K562 (cell line): Measurements from ENCODE around the gene CHRM4. TPM values are rescaled to one million over a fixed set of nuclear protein-coding genes. Genes with fewer than 3 reads are reported as not detected.

Experiments used
- ATAC-seq: fragments of 200-7000 bp; cut with Tn5 transposase; 3 replicates; pipeline ENCODE4 v1.9.1; 2020; ENCODE audit warnings: moderate library complexity
- BruUV-seq: library from RNA; stranded (reverse); fragments of 400-500 nt; replicated peaks from 2 replicates; lab custom pipeline; 2021; lab: Mats Ljungman, UMichigan
- CTCF ChIA-PET: fragments of 300-600 bp; formaldehyde crosslinking; extraction: SDS; loops from one replicate; lab custom pipeline; 2021; ENCODE audit warnings: low intra/inter-chr PET ratio; lab: Yijun Ruan, JAX
- POLR2A ChIA-PET: fragments of 300-600, 350-650 bp; sonication (Branson Sonifier 250); formaldehyde crosslinking; extraction: SDS; loops from one replicate; lab custom pipeline; 2021; ENCODE audit warnings: antibody characterized with exemption, inconsistent platforms; lab: Yijun Ruan, JAX
- DNase-seq, 4 experiments: peaks; one replicate each; pipeline versions ENCODE4 v3.0.0 to v3.0.0-alpha.2; 2011 to 2018; ENCODE audit warnings: low spot score in 3 of 4, mixed read lengths in 3 of 4; ENCODE audit errors: extremely low read depth in 1 of 4
- FAIRE-seq: peaks from 2 replicates; lab custom pipeline; 2011; peaks lifted over from hg19 to GRCh38; lab: Jason Lieb, UNC
- H2AFZ ChIP-seq: 2 replicates; pipeline ENCODE4 v1.6.0; 2011; ENCODE audit warnings: low read depth, low read length, control low read depth, inconsistent platforms
- H3K27ac ChIP-seq: fragments of 200-600 bp; 3 replicates; pipeline ENCODE4 v1.8.0; 2011; ENCODE audit warnings: low read depth, mild to moderate bottlenecking, control low read depth, inconsistent platforms, low read length, moderate library complexity, mixed read lengths; ENCODE audit errors: extremely low read depth
- H3K27me3 ChIP-seq, 2 experiments: fragments of 300-600 bp in 1 of 2; 2 replicates in 1 of 2; 3 replicates in 1 of 2; pipeline versions ENCODE4 v1.6.0 to v1.8.0; 2011; ENCODE audit warnings: inconsistent platforms in 2 of 2, low read length in 2 of 2, mild to moderate bottlenecking in 1 of 2, mixed read lengths in 1 of 2, moderate library complexity in 1 of 2; ENCODE audit not compliant: control insufficient read depth in 2 of 2, insufficient read depth in 2 of 2
- H3K36me3 ChIP-seq: fragments of 300-600 bp; 3 replicates; pipeline ENCODE4 v1.8.0; 2011; ENCODE audit warnings: mild to moderate bottlenecking, low read length, inconsistent platforms; ENCODE audit not compliant: control insufficient read depth, insufficient read depth
- H3K4me1 ChIP-seq, 2 experiments: fragments of 200-600 bp in 1 of 2; replicated peaks in 1 of 2; 2 replicates in 1 of 2; 3 replicates in 1 of 2; pipeline versions ENCODE4 v1.5.1 to v1.8.0; 2011; ENCODE audit warnings: inconsistent platforms in 2 of 2, low read length in 2 of 2, mild to moderate bottlenecking in 1 of 2, mixed read lengths in 1 of 2, moderate library complexity in 1 of 2; ENCODE audit not compliant: control insufficient read depth in 2 of 2, insufficient read depth in 2 of 2
- H3K4me2 ChIP-seq: 2 replicates; pipeline ENCODE4 v1.6.1; 2011; ENCODE audit warnings: low read length, control low read depth, inconsistent platforms, mixed read lengths; ENCODE audit not compliant: insufficient read depth
- H3K4me3 ChIP-seq: fragments of 200-600 bp; sonication (generic), shearing (Covaris generic); 2 replicates; pipeline ENCODE4 v1.5.1; 2016; ENCODE audit warnings: control low read depth, inconsistent platforms
- H3K79me2 ChIP-seq: fragments of 200-600 bp; 3 replicates; pipeline ENCODE4 v1.8.0; 2011; ENCODE audit warnings: low read length, inconsistent platforms; ENCODE audit not compliant: control insufficient read depth, insufficient read depth
- H3K9ac ChIP-seq, 2 experiments: 2 replicates each; pipeline versions ENCODE4 v1.6.0 to v1.6.1; 2011; ENCODE audit warnings: low read depth in 2 of 2, low read length in 2 of 2, control low read depth in 1 of 2, inconsistent platforms in 1 of 2, mild to moderate bottlenecking in 1 of 2, mixed read lengths in 1 of 2; ENCODE audit not compliant: insufficient read depth in 1 of 2
- H3K9me1 ChIP-seq: one replicate; pipeline ENCODE4 v1.6.0; 2011; ENCODE audit warnings: inconsistent platforms, mild to moderate bottlenecking, low read length, moderate library complexity; ENCODE audit not compliant: control insufficient read depth, insufficient read depth
- H3K9me3 ChIP-seq: replicated peaks from 2 replicates; pipeline ENCODE4 v1.5.1; 2011; ENCODE audit warnings: low read depth, low read length, inconsistent platforms; ENCODE audit not compliant: control insufficient read depth, insufficient read depth
- H4K20me1 ChIP-seq: replicated peaks from 2 replicates; pipeline ENCODE4 v1.6.1; 2011; ENCODE audit warnings: low read length, inconsistent platforms, mixed read lengths; ENCODE audit not compliant: control insufficient read depth, insufficient read depth
- CBX1 ChIP-seq: sonication (generic); IDR thresholded peaks from 2 replicates; pipeline ENCODE4 v1.6.1; 2016; ENCODE audit warnings: antibody characterized with exemption, low read depth, mild to moderate bottlenecking
- CREB1 ChIP-seq, 2 experiments: sonication (generic) in 1 of 2; formaldehyde crosslinking in 1 of 2; IDR thresholded peaks; 2 replicates each; pipeline versions ENCODE4 v1.6.1 to v1.8.0; 2012 to 2022; ENCODE audit warnings: inconsistent platforms in 1 of 2, mild to moderate bottlenecking in 1 of 2, missing genetic modification reagents in 1 of 2, moderate library complexity in 1 of 2
- DDX20 ChIP-seq: fragments of 450-650 bp; IDR thresholded peaks from 2 replicates; pipeline ENCODE4 v1.6.1; 2016; ENCODE audit warnings: missing genetic modification characterization, low read depth, mild to moderate bottlenecking, missing compliant biosample characterization, moderate library complexity
- E4F1 ChIP-seq: fragments of 250-450 bp; sonication (Bioruptor Pico); IDR thresholded peaks from 2 replicates; pipeline ENCODE4 v1.5.0; 2021; ENCODE audit warnings: mild to moderate bottlenecking, borderline replicate concordance
- HOXB6 ChIP-seq: fragments of 250-450 bp; sonication (Bioruptor Pico); IDR thresholded peaks from 2 replicates; pipeline ENCODE4 v1.5.1; 2022; ENCODE audit warnings: mild to moderate bottlenecking, borderline replicate concordance
- MAFF ChIP-seq: IDR thresholded peaks from 2 replicates; pipeline ENCODE4 v1.6.1; 2012; ENCODE audit warnings: low read length, improper control_type of control experiment
- MTA1 ChIP-seq: fragments of 450-650 bp; IDR thresholded peaks from 2 replicates; pipeline ENCODE4 v1.6.1; 2017; ENCODE audit warnings: borderline replicate concordance
- MTA2 ChIP-seq: fragments of 450-650 bp; IDR thresholded peaks from 2 replicates; pipeline ENCODE4 v1.6.1; 2016; ENCODE audit warnings: low read depth
- RBM39 ChIP-seq: fragments of 200-400 bp; formaldehyde crosslinking; optimal IDR thresholded peaks from 2 replicates; pipeline ENCODE3; 2018; ENCODE audit warnings: low read depth, low read length
- ZNF23 ChIP-seq: fragments of 250-450 bp; sonication (Bioruptor Pico); IDR thresholded peaks from 2 replicates; pipeline ENCODE4 v1.4.0; 2020; ENCODE audit warnings: mild to moderate bottlenecking
- WGBS: fragments of 100-300 bp; shearing (Covaris generic); methylation state at CpG from one replicate; pipeline ENCODE4 v1.1.6; 2016; ENCODE audit warnings: low coverage, mixed read lengths; ENCODE audit not compliant: insufficient coverage; ENCODE audit errors: missing lambda C conversion rate; 5-methylcytosine and 5-hydroxymethylcytosine counted together
- in situ Hi-C: fragments of 300-500 bp; cut with MboI; formaldehyde crosslinking; loops from 4 replicates; pipeline ENCODE4 v1.15.0; 2018; ENCODE audit warnings: inconsistent platforms, mixed read lengths
- intact Hi-C: fragments of 100-400 bp; cut with micrococcal nuclease; formaldehyde crosslinking; loops from 2 replicates; pipeline ENCODE4 v1.14.2; 2022
- polyA plus RNA-seq, 8 experiments: library from polyadenylated mRNA; depleted of rRNA in 4 of 8; stranded (reverse) in 5 of 8; unstranded in 3 of 8; fragments of >200 nt; fragmentation: Nextera tagmentation in 2 of 8; fragmentation: Illumina TruSeq in 1 of 8; extraction: Ambion mirVana in 2 of 8; extraction: Trizol in 1 of 8; gene quantifications; 2 replicates each; pipeline versions ENCODE4 v1.2.1 to v1.2.3, GENCODE V29; 2011 to 2014; ENCODE audit warnings: inconsistent platforms in 1 of 8, missing spikeins in 1 of 8
- total RNA-seq, 7 experiments: library from RNA; depleted of rRNA in 6 of 7; stranded (reverse); fragments of >200 nt in 6 of 7; fragmentation: Illumina TruSeq in 2 of 7; extraction: Trizol in 2 of 7; gene quantifications; 2 replicates each; pipeline versions ENCODE4 v1.2.1 to v1.2.3, GENCODE V29; 2011 to 2021; ENCODE audit warnings: low replicate concordance in 1 of 7
- TF ChIP-seq, protein P1 (sequence below): fragments of 200-800 bp; sonication (Bioruptor generic); IDR thresholded peaks from 2 replicates; pipeline ENCODE4 v1.6.1; 2016; ENCODE audit warnings: missing genetic modification characterization, missing compliant biosample characterization
- TF ChIP-seq, protein P2 (sequence below): sonication (generic); formaldehyde crosslinking; IDR thresholded peaks from 2 replicates; pipeline ENCODE4 v1.8.1; 2023; ENCODE audit warnings: mild to moderate bottlenecking, missing genetic modification reagents

Gene CHRM4
- total and polyA plus RNA-seq, 9 of the 15 experiments (the other 6 are each of a cell fraction or from before 2014, with no cell fraction given), result 0.22 to 1.3 (median 0.40) TPM; not detected in 2

DNA sequence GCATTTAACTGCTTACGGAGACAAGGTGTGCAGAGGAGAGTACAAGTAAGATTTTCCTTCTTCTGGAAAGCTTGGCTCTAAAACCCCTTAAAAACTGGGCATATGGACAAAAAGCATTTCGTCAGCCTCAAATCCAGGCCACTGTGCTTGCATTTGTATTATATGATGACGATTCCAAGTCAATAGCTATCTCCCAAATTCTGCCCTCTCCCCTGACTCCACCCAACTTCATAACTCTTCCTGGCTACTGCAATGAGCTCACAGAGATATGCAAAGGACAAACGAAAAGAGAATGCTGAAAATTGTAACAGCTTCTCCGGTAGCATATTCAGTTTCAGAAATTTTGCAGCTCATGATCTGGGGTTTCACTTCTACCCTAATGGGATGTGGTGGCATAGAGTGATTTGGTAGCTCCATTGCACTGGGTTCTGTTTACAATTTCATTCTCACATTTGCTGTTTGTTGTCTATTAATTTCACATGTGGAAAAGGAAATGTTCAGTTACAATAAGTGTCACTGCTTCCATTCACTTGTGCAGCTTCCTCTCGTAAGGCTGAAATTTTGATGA is 45.6 kb upstream of the CHRM4 start (continued):
- TF ChIP-seq, protein P1, sequence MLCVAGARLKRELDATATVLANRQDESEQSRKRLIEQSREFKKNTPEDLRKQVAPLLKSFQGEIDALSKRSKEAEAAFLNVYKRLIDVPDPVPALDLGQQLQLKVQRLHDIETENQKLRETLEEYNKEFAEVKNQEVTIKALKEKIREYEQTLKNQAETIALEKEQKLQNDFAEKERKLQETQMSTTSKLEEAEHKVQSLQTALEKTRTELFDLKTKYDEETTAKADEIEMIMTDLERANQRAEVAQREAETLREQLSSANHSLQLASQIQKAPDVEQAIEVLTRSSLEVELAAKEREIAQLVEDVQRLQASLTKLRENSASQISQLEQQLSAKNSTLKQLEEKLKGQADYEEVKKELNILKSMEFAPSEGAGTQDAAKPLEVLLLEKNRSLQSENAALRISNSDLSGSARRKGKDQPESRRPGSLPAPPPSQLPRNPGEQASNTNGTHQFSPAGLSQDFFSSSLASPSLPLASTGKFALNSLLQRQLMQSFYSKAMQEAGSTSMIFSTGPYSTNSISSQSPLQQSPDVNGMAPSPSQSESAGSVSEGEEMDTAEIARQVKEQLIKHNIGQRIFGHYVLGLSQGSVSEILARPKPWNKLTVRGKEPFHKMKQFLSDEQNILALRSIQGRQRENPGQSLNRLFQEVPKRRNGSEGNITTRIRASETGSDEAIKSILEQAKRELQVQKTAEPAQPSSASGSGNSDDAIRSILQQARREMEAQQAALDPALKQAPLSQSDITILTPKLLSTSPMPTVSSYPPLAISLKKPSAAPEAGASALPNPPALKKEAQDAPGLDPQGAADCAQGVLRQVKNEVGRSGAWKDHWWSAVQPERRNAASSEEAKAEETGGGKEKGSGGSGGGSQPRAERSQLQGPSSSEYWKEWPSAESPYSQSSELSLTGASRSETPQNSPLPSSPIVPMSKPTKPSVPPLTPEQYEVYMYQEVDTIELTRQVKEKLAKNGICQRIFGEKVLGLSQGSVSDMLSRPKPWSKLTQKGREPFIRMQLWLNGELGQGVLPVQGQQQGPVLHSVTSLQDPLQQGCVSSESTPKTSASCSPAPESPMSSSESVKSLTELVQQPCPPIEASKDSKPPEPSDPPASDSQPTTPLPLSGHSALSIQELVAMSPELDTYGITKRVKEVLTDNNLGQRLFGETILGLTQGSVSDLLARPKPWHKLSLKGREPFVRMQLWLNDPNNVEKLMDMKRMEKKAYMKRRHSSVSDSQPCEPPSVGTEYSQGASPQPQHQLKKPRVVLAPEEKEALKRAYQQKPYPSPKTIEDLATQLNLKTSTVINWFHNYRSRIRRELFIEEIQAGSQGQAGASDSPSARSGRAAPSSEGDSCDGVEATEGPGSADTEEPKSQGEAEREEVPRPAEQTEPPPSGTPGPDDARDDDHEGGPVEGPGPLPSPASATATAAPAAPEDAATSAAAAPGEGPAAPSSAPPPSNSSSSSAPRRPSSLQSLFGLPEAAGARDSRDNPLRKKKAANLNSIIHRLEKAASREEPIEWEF (CRISPR knock-in tag), result no peak
- no peak for TF ChIP-seq CBX1
- no peak for TF ChIP-seq MTA1

DNA sequence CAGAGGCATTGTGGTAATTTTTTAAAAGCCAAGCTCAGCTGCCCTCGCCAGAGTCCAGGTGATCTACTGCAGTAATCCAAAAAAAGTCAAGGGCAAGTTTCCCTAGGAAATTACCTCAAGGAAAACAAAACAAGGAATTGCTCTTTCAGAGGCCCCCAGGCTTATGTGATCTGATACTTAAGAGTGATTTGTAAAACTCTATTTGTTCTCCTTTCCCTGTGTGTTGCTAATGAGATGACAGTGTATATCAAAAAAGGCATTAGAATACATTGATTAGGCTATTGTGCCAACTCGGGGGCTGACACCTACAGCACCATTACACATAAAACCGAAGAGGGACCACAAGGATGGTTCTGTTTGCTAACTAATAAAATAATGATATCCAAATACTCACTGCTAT is 44.5 kb upstream of the CHRM4 start:
- H3K27ac ChIP-seq, result no peak overlapping the region
- no peaks in the 10 kb centered on the region for H3K9me1 ChIP-seq
- no peaks in the 10 kb centered on the region for H3K27me3 ChIP-seq
- H3K9me3 ChIP-seq, result no peaks in the 10 kb centered on the region
- ChIA-PET POLR2A (interaction anchor here (3.2 kb wide), 1 partner anchor 10 kb away, joined by 13 read pairs; no protein-coding TSS in a partner anchor), CTCF (no interaction called here)
- no peaks in the 10 kb centered on the region for H4K20me1 ChIP-seq
- ATAC-seq (no peak), DNase-seq (no peak), FAIRE-seq (no peak)
- H3K4me3 ChIP-seq, result no peak overlapping the region
- no peak overlapping the region for H3K9ac ChIP-seq
- intact Hi-C loops (no loop called here), in situ Hi-C loops (no loop called here)
- no peak overlapping the region for H3K4me2 ChIP-seq
- H2AFZ ChIP-seq, result no peak overlapping the region
- BruUV-seq, result no TSS peak
- H3K36me3 ChIP-seq, result peaks cover 41% of the 10 kb centered on the region; the same call in 2 of the 3 replicates
- WGBS, result 79% methylated on average over 3 of the region's 3 CpGs
- peaks cover 0 to 3% of the 10 kb centered on the region in 2 experiments; a peak in 2 of 5 replicates for H3K4me1 ChIP-seq
- H3K79me2 ChIP-seq, result no peaks in the 10 kb centered on the region
- no peak for TF ChIP-seq E4F1
- TF ChIP-seq HOXB6 (CRISPR knock-in tag), result no peak
- TF ChIP-seq, protein P2, sequence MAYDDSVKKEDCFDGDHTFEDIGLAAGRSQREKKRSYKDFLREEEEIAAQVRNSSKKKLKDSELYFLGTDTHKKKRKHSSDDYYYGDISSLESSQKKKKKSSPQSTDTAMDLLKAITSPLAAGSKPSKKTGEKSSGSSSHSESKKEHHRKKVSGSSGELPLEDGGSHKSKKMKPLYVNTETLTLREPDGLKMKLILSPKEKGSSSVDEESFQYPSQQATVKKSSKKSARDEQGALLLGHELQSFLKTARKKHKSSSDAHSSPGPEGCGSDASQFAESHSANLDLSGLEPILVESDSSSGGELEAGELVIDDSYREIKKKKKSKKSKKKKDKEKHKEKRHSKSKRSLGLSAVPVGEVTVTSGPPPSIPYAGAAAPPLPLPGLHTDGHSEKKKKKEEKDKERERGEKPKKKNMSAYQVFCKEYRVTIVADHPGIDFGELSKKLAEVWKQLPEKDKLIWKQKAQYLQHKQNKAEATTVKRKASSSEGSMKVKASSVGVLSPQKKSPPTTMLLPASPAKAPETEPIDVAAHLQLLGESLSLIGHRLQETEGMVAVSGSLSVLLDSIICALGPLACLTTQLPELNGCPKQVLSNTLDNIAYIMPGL (CRISPR knock-in tag), result no peak
- TF ChIP-seq MTA2, result no peak
- no peak for TF ChIP-seq RBM39
- no peak for TF ChIP-seq ZNF23
- no peak for TF ChIP-seq MAFF
- TF ChIP-seq DDX20 (tag), result no peak
- TF ChIP-seq CREB1 (IDR thresholded peaks at IDR 0.05), result no peak
- TF ChIP-seq CREB1 (CRISPR knock-in tag; IDR thresholded peaks at IDR 0.05), result no peak
